Mononuclear cell (primary cell): ENCODE results near the gene UBE2E1. TPM values are rescaled to one million over a fixed set of nuclear protein-coding genes. Genes with fewer than 3 reads are reported as not detected.

Experiments used
- H3K27me3 ChIP-seq: 2 replicates; pipeline ENCODE4 v1.6.0; 2011; ENCODE audit warnings: low read length, control low read depth; ENCODE audit not compliant: insufficient read depth
- H3K4me1 ChIP-seq: 2 replicates; pipeline ENCODE4 v1.5.1; 2011; ENCODE audit warnings: mild to moderate bottlenecking, low read length, control low read depth; ENCODE audit not compliant: insufficient read depth
- H3K4me3 ChIP-seq: 2 replicates; pipeline ENCODE4 v1.5.1; 2011; ENCODE audit warnings: mild to moderate bottlenecking, low read length, moderate library complexity
- H3K9me3 ChIP-seq: 2 replicates; pipeline ENCODE4 v1.5.1; 2011; ENCODE audit warnings: low read depth, mild to moderate bottlenecking, control low read depth, low read length
- total RNA-seq: library from RNA; depleted of rRNA; stranded (reverse); fragments of >200 nt; gene quantifications from one replicate; pipeline ENCODE4 v1.2.3, GENCODE V29; 2012

The UBE2E1 gene
- total RNA-seq, 1 donor, result 113 TPM

DNA sequence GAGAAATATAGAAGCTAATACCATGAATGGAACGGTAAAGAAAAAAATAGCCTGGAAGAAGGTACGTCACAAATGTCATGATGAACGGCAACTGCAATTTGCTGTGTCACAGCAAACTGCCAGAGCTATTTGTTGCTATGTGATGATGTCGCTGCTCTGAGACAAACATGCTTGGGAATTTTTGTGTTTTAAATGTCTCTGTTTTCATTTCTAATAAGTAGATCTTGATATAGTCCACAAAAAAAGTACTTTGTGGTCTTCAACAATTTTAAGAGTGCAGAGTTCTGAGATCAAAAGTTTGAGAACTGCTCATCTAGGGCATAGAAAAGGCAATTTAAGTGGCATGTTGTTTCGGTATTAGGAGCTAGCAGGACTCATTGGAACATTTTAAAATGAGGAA, 135.0 kb downstream of the UBE2E1 start:
- Histone ChIP-seq H3K9me3 (no peaks in the 10 kb centered on the region), H3K4me1 (peaks cover 3% of the 10 kb centered on the region), H3K27me3 (no peaks in the 10 kb centered on the region), H3K4me3 (no peak overlapping the region)

Other genes with a start within 250 kb of the UBE2E1 start
- gene NKIRAS1, start 111.0 kb downstream of the UBE2E1 start, total RNA-seq, result 5.1 TPM
- 3,750 TPM for gene RPL15, start 111.2 kb downstream of the UBE2E1 start, total RNA-seq
- 138 TPM for gene NR1D2, start 139.3 kb downstream of the UBE2E1 start, total RNA-seq